ENCODE results near the gene NUP98. TPM values are rescaled to one million over a fixed set of nuclear protein-coding genes. Genes with fewer than 3 reads are reported as not detected.
"Not testable (repeated sequence)": the region's sequence is repeated elsewhere in the genome, so short reads cannot be mapped to it uniquely, and the experiment has no call there.

NUP98 gene
- total and polyA plus RNA-seq, 2 experiments from 2014 or later, result 23.6 to 81.4 TPM

- H3K27me3 ChIP-seq, result no peaks in the 10 kb centered on the region
These were observed 29.8 kb downstream of the NUP98 start for GRCh38 chr11:3767536-3767935.

DNA sequence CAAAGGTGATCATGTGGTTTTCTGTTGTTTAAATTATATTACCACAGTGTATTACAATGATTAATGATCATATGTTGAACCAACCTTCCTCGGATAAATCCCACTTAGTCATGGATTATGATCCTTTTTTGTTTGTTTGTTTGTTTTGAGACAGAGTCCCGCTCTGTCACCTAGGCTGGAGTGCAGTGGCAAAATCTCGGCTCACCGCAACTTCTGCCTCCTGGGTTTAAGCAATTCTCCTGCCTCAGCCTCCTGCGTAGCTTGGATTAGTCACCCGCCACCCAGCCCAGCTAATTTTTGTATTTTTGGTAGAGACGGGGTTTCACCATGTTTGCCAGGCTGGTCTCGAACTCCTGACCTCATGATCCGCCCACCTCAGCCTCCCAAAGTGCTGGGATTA lies 30.5 kb downstream of the NUP98 start:
- H3K79me2 ChIP-seq; H3K9me3 ChIP-seq (ENCODE audit: low read depth); H2AFZ ChIP-seq; H4K20me1 ChIP-seq (ENCODE audit: insufficient read depth, poor library complexity, severe bottlenecking); H3K4me2 ChIP-seq; H3K4me1 ChIP-seq (ENCODE audit: insufficient read depth); H3K27me3 ChIP-seq; H3K27ac ChIP-seq; H3K36me3 ChIP-seq (replicated peaks; ENCODE audit: insufficient read depth, low read depth); H3K9me2 ChIP-seq (replicated peaks; ENCODE audit: insufficient read depth); H3K4me3 ChIP-seq; DNase-seq (ENCODE audit: low spot score): not testable (repeated sequence)
- 96% methylated on average over 9 of the region's 9 CpGs for WGBS (ENCODE audit: low lambda C conversion rate, missing lambda C conversion rate)

More at GRCh38 chr11:3767536-3767935, 29.8 kb downstream of the NUP98 start:
- Histone ChIP-seq H2AFZ (no peak overlapping the region), H4K20me1 (ENCODE audit: insufficient read depth, poor library complexity, severe bottlenecking) (no peaks in the 10 kb centered on the region), H3K9me3 (ENCODE audit: low read depth) (no peaks in the 10 kb centered on the region), H3K4me3 (no peak overlapping the region), H3K36me3 (replicated peaks; ENCODE audit: insufficient read depth, low read depth) (peaks cover 3% of the 10 kb centered on the region), H3K4me2 (no peak overlapping the region), H3K4me1 (ENCODE audit: insufficient read depth) (no peaks in the 10 kb centered on the region), H3K79me2 (peaks cover 6% of the 10 kb centered on the region), H3K9me2 (replicated peaks; ENCODE audit: insufficient read depth) (no peaks in the 10 kb centered on the region), H3K27ac (no peak overlapping the region)
- DNase-seq (ENCODE audit: low spot score), result no peak
- 95% methylated on average over 3 of the region's 3 CpGs for WGBS (ENCODE audit: low lambda C conversion rate, missing lambda C conversion rate)
- TF ChIP-seq, protein P1, sequence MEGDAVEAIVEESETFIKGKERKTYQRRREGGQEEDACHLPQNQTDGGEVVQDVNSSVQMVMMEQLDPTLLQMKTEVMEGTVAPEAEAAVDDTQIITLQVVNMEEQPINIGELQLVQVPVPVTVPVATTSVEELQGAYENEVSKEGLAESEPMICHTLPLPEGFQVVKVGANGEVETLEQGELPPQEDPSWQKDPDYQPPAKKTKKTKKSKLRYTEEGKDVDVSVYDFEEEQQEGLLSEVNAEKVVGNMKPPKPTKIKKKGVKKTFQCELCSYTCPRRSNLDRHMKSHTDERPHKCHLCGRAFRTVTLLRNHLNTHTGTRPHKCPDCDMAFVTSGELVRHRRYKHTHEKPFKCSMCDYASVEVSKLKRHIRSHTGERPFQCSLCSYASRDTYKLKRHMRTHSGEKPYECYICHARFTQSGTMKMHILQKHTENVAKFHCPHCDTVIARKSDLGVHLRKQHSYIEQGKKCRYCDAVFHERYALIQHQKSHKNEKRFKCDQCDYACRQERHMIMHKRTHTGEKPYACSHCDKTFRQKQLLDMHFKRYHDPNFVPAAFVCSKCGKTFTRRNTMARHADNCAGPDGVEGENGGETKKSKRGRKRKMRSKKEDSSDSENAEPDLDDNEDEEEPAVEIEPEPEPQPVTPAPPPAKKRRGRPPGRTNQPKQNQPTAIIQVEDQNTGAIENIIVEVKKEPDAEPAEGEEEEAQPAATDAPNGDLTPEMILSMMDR (IDR thresholded peaks at IDR 0.05; ENCODE audit: poor library complexity), result no peak
- TF ChIP-seq EZH2phosphoT487 (IDR thresholded peaks at IDR 0.05; ENCODE audit: low read depth, severe bottlenecking, unreplicated experiment) (no peak), EZH2 (IDR thresholded peaks at IDR 0.05; ENCODE audit: borderline replicate concordance) (no peak)

DNA sequence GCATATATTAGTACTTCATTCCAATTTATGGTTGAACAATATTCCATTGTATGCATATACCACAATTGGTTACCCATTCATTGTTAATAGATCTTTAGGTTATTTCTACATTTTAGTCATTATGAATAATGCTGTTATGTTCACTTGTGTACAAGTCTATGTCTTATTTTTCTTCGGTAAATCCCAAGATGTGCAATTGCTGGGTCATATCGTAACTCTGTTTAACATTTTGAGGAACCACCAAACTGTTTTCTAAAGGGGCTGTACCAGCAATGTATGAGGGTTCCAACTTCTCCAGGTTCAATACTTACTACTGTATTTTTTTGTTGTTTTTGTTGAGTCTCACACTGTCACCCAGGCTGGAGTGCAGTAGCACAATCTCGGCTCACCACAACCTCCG lies 33.1 kb downstream of the NUP98 start:
- peaks cover 3% of the 10 kb centered on the region for H3K36me3 ChIP-seq (replicated peaks; ENCODE audit: insufficient read depth, low read depth)
- no peak overlapping the region for H3K4me2 ChIP-seq
- H3K4me1 ChIP-seq (ENCODE audit: insufficient read depth), result no peaks in the 10 kb centered on the region
- H4K20me1 ChIP-seq (ENCODE audit: insufficient read depth, poor library complexity, severe bottlenecking), result no peaks in the 10 kb centered on the region
- 100% methylated on average over 4 of the region's 4 CpGs for WGBS (ENCODE audit: low lambda C conversion rate, missing lambda C conversion rate)
- H3K4me3 ChIP-seq, result no peak overlapping the region
- H2AFZ ChIP-seq, result no peak overlapping the region
- peaks cover 6% of the 10 kb centered on the region for H3K79me2 ChIP-seq
- H3K9me3 ChIP-seq (ENCODE audit: low read depth), result no peaks in the 10 kb centered on the region
- TF ChIP-seq, protein P1 (IDR thresholded peaks at IDR 0.05; ENCODE audit: poor library complexity), result no peak
- TF ChIP-seq EZH2 (IDR thresholded peaks at IDR 0.05; ENCODE audit: borderline replicate concordance), result no peak
- no peak for TF ChIP-seq EZH2phosphoT487 (IDR thresholded peaks at IDR 0.05; ENCODE audit: low read depth, severe bottlenecking, unreplicated experiment)
- DNase-seq (ENCODE audit: low spot score), result no peak
- no peaks in the 10 kb centered on the region for H3K27me3 ChIP-seq
- H3K27ac ChIP-seq, result no peak overlapping the region
- no peaks in the 10 kb centered on the region for H3K9me2 ChIP-seq (replicated peaks; ENCODE audit: insufficient read depth)

DNA sequence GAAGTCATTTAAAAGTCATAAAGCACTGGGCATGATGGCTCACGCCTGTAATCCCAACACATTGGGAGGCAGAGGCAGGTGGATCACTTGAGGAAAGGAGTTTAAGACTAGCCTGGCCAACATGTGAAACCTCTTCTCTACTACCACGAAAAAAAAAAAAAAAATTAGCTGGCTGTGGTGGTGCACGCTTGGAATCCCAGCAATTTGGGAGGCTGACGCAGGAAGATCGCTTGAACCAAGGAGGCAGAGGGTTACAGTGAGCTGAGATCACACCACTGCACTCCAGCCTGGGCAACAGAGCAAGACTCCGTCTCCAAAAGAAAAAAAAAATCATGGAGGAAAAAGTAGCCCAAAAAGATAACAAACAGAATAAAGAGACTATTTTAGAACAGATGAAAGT lies 42.2 kb downstream of the NUP98 start:
- no peaks in the 10 kb centered on the region for H3K9me2 ChIP-seq (replicated peaks; ENCODE audit: insufficient read depth)
- no peaks in the 10 kb centered on the region for H4K20me1 ChIP-seq (ENCODE audit: insufficient read depth, poor library complexity, severe bottlenecking)
- peaks cover 13% of the 10 kb centered on the region for H3K79me2 ChIP-seq
- no peaks in the 10 kb centered on the region for H3K9me3 ChIP-seq (ENCODE audit: low read depth)
- no peak overlapping the region for H3K4me2 ChIP-seq
- no peaks in the 10 kb centered on the region for H3K27me3 ChIP-seq
- no peak overlapping the region for H2AFZ ChIP-seq
- TF ChIP-seq, protein P1 (IDR thresholded peaks at IDR 0.05; ENCODE audit: poor library complexity), result no peak
- TF ChIP-seq EZH2phosphoT487 (IDR thresholded peaks at IDR 0.05; ENCODE audit: low read depth, severe bottlenecking, unreplicated experiment), result no peak
- no peak for TF ChIP-seq EZH2 (IDR thresholded peaks at IDR 0.05; ENCODE audit: borderline replicate concordance)
- H3K36me3 ChIP-seq (replicated peaks; ENCODE audit: insufficient read depth, low read depth), result no peaks in the 10 kb centered on the region
- H3K4me3 ChIP-seq, result no peak overlapping the region
- no peaks in the 10 kb centered on the region for H3K4me1 ChIP-seq (ENCODE audit: insufficient read depth)
- DNase-seq (ENCODE audit: low spot score), result no peak
- WGBS (ENCODE audit: low lambda C conversion rate, missing lambda C conversion rate), result 99% methylated on average over 6 of the region's 6 CpGs
- no peak overlapping the region for H3K27ac ChIP-seq
